Neuronal stem cell (in vitro differentiated cells): ENCODE data around the gene GNPTAB.

Experiments
- DNase-seq: peaks from one replicate; pipeline ENCODE4 v3.0.0-alpha.2; 2013; ENCODE audit warnings: low spot score
- H2AFZ ChIP-seq: one replicate; pipeline ENCODE4 v1.6.1; 2013; ENCODE audit warnings: mild to moderate bottlenecking, low read length, inconsistent platforms
- H2AK5ac ChIP-seq: 2 replicates; pipeline ENCODE4 v1.6.1; 2013; ENCODE audit warnings: low read depth, mild to moderate bottlenecking, inconsistent platforms, low read length, moderate library complexity, mixed read lengths
- H2BK120ac ChIP-seq: 2 replicates; pipeline ENCODE4 v1.6.1; 2013; ENCODE audit warnings: low read depth, mild to moderate bottlenecking, inconsistent platforms, low read length, moderate library complexity, mixed read lengths
- H2BK12ac ChIP-seq: one replicate; pipeline ENCODE4 v1.6.1; 2013; ENCODE audit warnings: low read length, inconsistent platforms
- H2BK15ac ChIP-seq: 2 replicates; pipeline ENCODE4 v1.6.1; 2013; ENCODE audit warnings: mild to moderate bottlenecking, low read length, inconsistent platforms, mixed read lengths
- H2BK5ac ChIP-seq: one replicate; pipeline ENCODE4 v1.6.1; 2013; ENCODE audit warnings: inconsistent platforms, mild to moderate bottlenecking, low read length, moderate library complexity
- H3K14ac ChIP-seq: one replicate; pipeline ENCODE4 v1.6.1; 2013; ENCODE audit warnings: low read length, inconsistent platforms
- H3K18ac ChIP-seq: 2 replicates; pipeline ENCODE4 v1.6.1; 2013; ENCODE audit warnings: low read length, inconsistent platforms
- H3K23ac ChIP-seq: 2 replicates; pipeline ENCODE4 v1.6.1; 2013; ENCODE audit warnings: low read depth, mild to moderate bottlenecking, mixed read lengths, low read length, inconsistent platforms; ENCODE audit not compliant: poor library complexity
- H3K27ac ChIP-seq: replicated peaks from 3 replicates; pipeline ENCODE4 v1.5.1; 2013; ENCODE audit warnings: low read length, inconsistent platforms
- H3K27me3 ChIP-seq, 3 experiments: 2 replicates each; pipeline ENCODE4 v1.6.1; 2013; ENCODE audit warnings: low read length in 3 of 3, mild to moderate bottlenecking in 2 of 3, inconsistent platforms in 1 of 3, low read depth in 1 of 3, mixed read lengths in 1 of 3, moderate library complexity in 1 of 3; ENCODE audit not compliant: control insufficient read depth in 3 of 3, insufficient read depth in 3 of 3
- H3K36me3 ChIP-seq, 2 donors: replicated peaks in 1 of 2; 2 replicates each; pipeline ENCODE4 v1.6.1; 2013; ENCODE audit warnings: low read length in 2 of 2; ENCODE audit not compliant: control insufficient read depth in 2 of 2, insufficient read depth in 2 of 2
- H3K4ac ChIP-seq: 2 replicates; pipeline ENCODE4 v1.6.1; 2013; ENCODE audit warnings: inconsistent platforms, mild to moderate bottlenecking, low read length, moderate library complexity
- H3K4me1 ChIP-seq, 2 donors: 1 replicate in 1 of 2; 2 replicates in 1 of 2; pipeline ENCODE4 v1.6.1; 2013; ENCODE audit warnings: low read length in 2 of 2, low read depth in 1 of 2; ENCODE audit not compliant: control insufficient read depth in 2 of 2, insufficient read depth in 1 of 2
- H3K4me2 ChIP-seq: one replicate; pipeline ENCODE4 v1.6.1; 2013; ENCODE audit warnings: mild to moderate bottlenecking, low read length, inconsistent platforms; ENCODE audit not compliant: insufficient read depth, poor library complexity, severe bottlenecking
- H3K4me3 ChIP-seq, 2 donors: 2 replicates each; pipeline ENCODE4 v1.5.1; 2013; ENCODE audit warnings: low read length in 2 of 2, mild to moderate bottlenecking in 2 of 2, inconsistent platforms in 1 of 2, moderate library complexity in 1 of 2
- H3K79me1 ChIP-seq: one replicate; pipeline ENCODE4 v1.6.1; 2013; ENCODE audit warnings: low read depth, mild to moderate bottlenecking, inconsistent platforms, low read length, moderate library complexity
- H3K9ac ChIP-seq: one replicate; pipeline ENCODE4 v1.6.1; 2013; ENCODE audit warnings: mild to moderate bottlenecking, low read depth, low read length, inconsistent platforms; ENCODE audit not compliant: poor library complexity
- H3K9me3 ChIP-seq, 2 donors: replicated peaks in 1 of 2; 2 replicates each; pipeline versions ENCODE3 to v1.6.1; 2013; ENCODE audit warnings: low read length in 2 of 2, mild to moderate bottlenecking in 2 of 2, inconsistent platforms in 1 of 2, low read depth in 1 of 2, mixed read lengths in 1 of 2, moderate library complexity in 1 of 2; ENCODE audit not compliant: control insufficient read depth in 2 of 2, insufficient read depth in 1 of 2
- H4K8ac ChIP-seq: one replicate; pipeline ENCODE4 v1.6.1; 2013; ENCODE audit warnings: low read depth, mild to moderate bottlenecking, inconsistent platforms, low read length, moderate library complexity
- H4K91ac ChIP-seq: one replicate; pipeline ENCODE4 v1.6.1; 2013; ENCODE audit warnings: low read length, low read depth, mild to moderate bottlenecking, inconsistent platforms; ENCODE audit not compliant: poor library complexity
- WGBS, 2 donors: extraction: QIAGEN DNeasy Blood & Tissue Kit; methylation state at CpG; one replicate each; pipeline ENCODE4 v1.1.7; 2013; ENCODE audit warnings: missing lambda C conversion rate in 2 of 2, mixed read lengths in 1 of 2; ENCODE audit not compliant: insufficient read length in 2 of 2, insufficient replicate concordance in 1 of 2; ENCODE audit errors: extremely low coverage in 2 of 2; 5-methylcytosine and 5-hydroxymethylcytosine counted together

Gene GNPTAB

GRCh38 chr12:101772012-101772775 lies 58.6 kb downstream of the GNPTAB start:
- H4K91ac ChIP-seq: no peak overlapping the region
- H3K23ac ChIP-seq: no peak overlapping the region
- H2BK15ac ChIP-seq: no peak overlapping the region
- H3K4me3 ChIP-seq: no peak overlapping the region
- no peaks in the 10 kb centered on the region for H3K79me1 ChIP-seq
- no peak overlapping the region for H2BK12ac ChIP-seq
- H3K27me3 ChIP-seq: no peaks in the 10 kb centered on the region
- no peak overlapping the region for H3K18ac ChIP-seq
- H2BK120ac ChIP-seq: no peak overlapping the region
- H3K4me1 ChIP-seq: no peaks in the 10 kb centered on the region
- H4K8ac ChIP-seq: no peak overlapping the region
- no peak overlapping the region for H2BK5ac ChIP-seq
- H3K4me2 ChIP-seq: no peak overlapping the region
- no peak overlapping the region for H2AK5ac ChIP-seq
- H3K9ac ChIP-seq: no peak overlapping the region
- peaks cover 0 to 3% of the 10 kb centered on the region in 2 donors for H3K36me3 ChIP-seq
- H3K4ac ChIP-seq: no peak overlapping the region
- H3K27ac ChIP-seq: no peak overlapping the region
- H3K9me3 ChIP-seq: no peaks in the 10 kb centered on the region
- no peak overlapping the region for H2AFZ ChIP-seq
- whole genome bisulfite sequencing, 2 donors: no CpG with 5 or more reads among the region's 5 CpGs
- no peak overlapping the region for H3K14ac ChIP-seq
- DNase-seq: no peak

GRCh38 chr12:101769865-101770264 lies 60.9 kb downstream of the GNPTAB start:
- H2BK120ac ChIP-seq: no peak overlapping the region
- H3K36me3 ChIP-seq: peaks cover 0 to 3% of the 10 kb centered on the region in 2 donors
- no peak overlapping the region for H4K91ac ChIP-seq
- H2BK15ac ChIP-seq: no peak overlapping the region
- H3K18ac ChIP-seq: no peak overlapping the region
- H3K27me3 ChIP-seq: no peaks in the 10 kb centered on the region
- no peaks in the 10 kb centered on the region for H3K9me3 ChIP-seq
- WGBS, 2 donors: no CpG with 5 or more reads among the region's 5 CpGs
- H2BK5ac ChIP-seq: no peak overlapping the region
- H2AK5ac ChIP-seq: no peak overlapping the region
- no peak overlapping the region for H4K8ac ChIP-seq
- no peak overlapping the region for H3K27ac ChIP-seq
- H3K4me1 ChIP-seq: no peaks in the 10 kb centered on the region
- H3K4ac ChIP-seq: no peak overlapping the region
- H3K23ac ChIP-seq: no peak overlapping the region
- no peak overlapping the region for H2BK12ac ChIP-seq
- H3K9ac ChIP-seq: no peak overlapping the region
- H3K4me3 ChIP-seq: no peak overlapping the region
- no peak overlapping the region for H2AFZ ChIP-seq
- H3K14ac ChIP-seq: no peak overlapping the region
- no peaks in the 10 kb centered on the region for H3K79me1 ChIP-seq
- no peak for DNase-seq
- H3K4me2 ChIP-seq: no peak overlapping the region

GRCh38 chr12:101768781-101769180 lies 62.0 kb downstream of the GNPTAB start:
- Histone ChIP-seq H3K4ac (no peak overlapping the region), H2AK5ac (no peak overlapping the region), H3K27ac (no peak overlapping the region), H3K4me1 (no peaks in the 10 kb centered on the region), H2AFZ (no peak overlapping the region), H2BK5ac (no peak overlapping the region), H3K79me1 (no peaks in the 10 kb centered on the region), H3K23ac (no peak overlapping the region), H2BK120ac (no peak overlapping the region), H4K91ac (no peak overlapping the region), H3K18ac (no peak overlapping the region), H3K14ac (no peak overlapping the region), H3K9ac (no peak overlapping the region), H2BK15ac (no peak overlapping the region), H3K4me3 (no peak overlapping the region), H3K4me2 (no peak overlapping the region), H3K36me3 (peaks cover 0 to 6% of the 10 kb centered on the region in 2 donors), H3K27me3 (no peaks in the 10 kb centered on the region), H3K9me3 (no peaks in the 10 kb centered on the region), H2BK12ac (no peak overlapping the region), H4K8ac (no peak overlapping the region)
- DNase-seq: no peak
- no CpG with 5 or more reads among the region's 2 CpGs for WGBS, 2 donors

GRCh38 chr12:101767537-101767936 lies 63.2 kb downstream of the GNPTAB start:
- H4K91ac ChIP-seq: no peak overlapping the region
- H2BK120ac ChIP-seq: no peak overlapping the region
- H3K18ac ChIP-seq: no peak overlapping the region
- H3K9ac ChIP-seq: no peak overlapping the region
- no peak overlapping the region for H3K14ac ChIP-seq
- DNase-seq: no peak
- no peak overlapping the region for H3K4ac ChIP-seq
- H3K23ac ChIP-seq: no peak overlapping the region
- no peaks in the 10 kb centered on the region for H3K9me3 ChIP-seq
- H4K8ac ChIP-seq: no peak overlapping the region
- H3K79me1 ChIP-seq: no peaks in the 10 kb centered on the region
- H2BK15ac ChIP-seq: no peak overlapping the region
- no peaks in the 10 kb centered on the region for H3K4me1 ChIP-seq
- no peak overlapping the region for H2BK5ac ChIP-seq
- H3K27ac ChIP-seq: no peak overlapping the region
- H3K4me2 ChIP-seq: no peak overlapping the region
- H2AK5ac ChIP-seq: no peak overlapping the region
- WGBS, 2 donors: no CpG with 5 or more reads among the region's 1 CpG
- H3K36me3 ChIP-seq: peaks cover 0 to 6% of the 10 kb centered on the region in 2 donors
- no peak overlapping the region for H2BK12ac ChIP-seq
- H3K27me3 ChIP-seq: no peaks in the 10 kb centered on the region
- no peak overlapping the region for H2AFZ ChIP-seq
- no peak overlapping the region for H3K4me3 ChIP-seq
